Mesothelial cell of epicardium (in vitro differentiated cells): ENCODE data around the gene TALDO1. TPM values are rescaled to one million over a fixed set of nuclear protein-coding genes. Genes with fewer than 3 reads are reported as not detected.

Experiments used
- DNase-seq, 2 experiments: peaks; one replicate each; pipeline ENCODE4 v3.0.0; 2021; ENCODE audit warnings: low spot score in 2 of 2; ENCODE audit not compliant: unreplicated experiment in 2 of 2
- H3K27ac Mint-ChIP-seq: 2 replicates; pipeline ENCODE4 v1.8.0; 2021; ENCODE audit warnings: mixed read lengths
- H3K27me3 Mint-ChIP-seq: 2 replicates; pipeline ENCODE4 v1.8.0; 2021; ENCODE audit warnings: low read depth, mixed read lengths
- H3K36me3 Mint-ChIP-seq: 2 replicates; pipeline ENCODE4 v1.8.0; 2021; ENCODE audit warnings: mixed read lengths
- H3K4me1 Mint-ChIP-seq: 2 replicates; pipeline ENCODE4 v1.8.0; 2021; ENCODE audit warnings: mixed read lengths
- H3K4me3 Mint-ChIP-seq: 2 replicates; pipeline ENCODE4 v1.8.0; 2021; ENCODE audit warnings: mild to moderate bottlenecking, moderate library complexity, mixed read lengths
- H3K9me3 Mint-ChIP-seq: 2 replicates; pipeline ENCODE4 v1.8.0; 2021; ENCODE audit warnings: mixed read lengths
- total RNA-seq: library from RNA; stranded (reverse); gene quantifications from 3 replicates; pipeline ENCODE4 v1.2.1, GENCODE V29; 2021
- TF ChIP-seq, protein P1 (sequence below): fragments of 200-600 bp; sonication (generic); IDR thresholded peaks from one replicate; pipeline ENCODE4 v1.5.0; 2021; ENCODE audit warnings: antibody characterized with exemption; ENCODE audit not compliant: unreplicated experiment

TALDO1 gene
- total RNA-seq, 1 donor from 2014 or later, result 97.5 TPM

DNA sequence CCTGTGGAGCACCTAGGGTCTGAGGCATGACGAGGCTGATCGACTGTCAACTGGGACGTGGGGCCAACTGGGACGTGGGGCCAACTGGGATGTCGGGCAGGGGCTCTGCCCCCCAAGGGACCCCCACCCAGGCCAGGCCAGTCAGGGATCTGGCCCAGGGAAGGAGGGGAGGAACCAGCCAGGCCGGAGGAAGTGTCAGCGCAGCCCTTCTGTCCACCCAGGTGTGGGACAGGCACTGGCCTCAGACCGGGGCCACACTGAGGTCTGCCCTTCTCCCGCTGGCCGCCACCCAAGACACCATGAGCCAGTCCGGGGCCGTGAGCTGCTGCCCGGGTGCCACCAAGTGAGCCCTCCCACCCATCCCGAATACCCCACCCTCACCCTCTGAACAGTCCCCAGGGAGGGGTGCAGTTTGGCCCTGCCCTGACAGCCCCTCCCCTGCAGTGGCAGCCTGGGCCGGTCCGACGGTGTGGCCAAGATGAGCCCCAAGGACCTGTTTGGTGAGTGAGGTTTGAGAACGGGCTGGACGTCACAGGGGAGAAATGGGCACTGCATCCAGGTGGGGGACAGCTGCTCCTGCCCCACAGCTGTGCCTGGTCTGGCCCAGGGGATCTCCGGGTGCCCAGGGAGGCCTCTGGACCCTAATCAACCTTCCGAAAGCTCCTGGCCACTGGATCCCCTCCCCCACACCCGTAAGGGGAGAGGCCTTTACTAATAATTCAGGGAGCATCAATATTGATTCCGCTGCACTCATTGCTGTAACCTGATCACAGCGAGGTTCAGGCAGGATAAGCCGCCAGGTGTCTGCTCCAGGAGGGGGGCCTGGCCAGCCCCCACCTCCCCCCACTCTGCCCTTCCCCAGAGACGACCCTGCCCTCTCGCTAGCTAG, 37.9 kb upstream of the TALDO1 start:
- peaks cover 6% of the 10 kb centered on the region for H3K27me3 Mint-ChIP-seq
- H3K27ac Mint-ChIP-seq, result no peak overlapping the region
- peak in 1 of 2 experiments; percentile 36 for DNase-seq
- peaks cover 18% of the 10 kb centered on the region for H3K4me1 Mint-ChIP-seq
- H3K9me3 Mint-ChIP-seq, result no peaks in the 10 kb centered on the region
- H3K36me3 Mint-ChIP-seq, result peaks cover 2% of the 10 kb centered on the region
- no peak overlapping the region for H3K4me3 Mint-ChIP-seq
- TF ChIP-seq, protein P1, sequence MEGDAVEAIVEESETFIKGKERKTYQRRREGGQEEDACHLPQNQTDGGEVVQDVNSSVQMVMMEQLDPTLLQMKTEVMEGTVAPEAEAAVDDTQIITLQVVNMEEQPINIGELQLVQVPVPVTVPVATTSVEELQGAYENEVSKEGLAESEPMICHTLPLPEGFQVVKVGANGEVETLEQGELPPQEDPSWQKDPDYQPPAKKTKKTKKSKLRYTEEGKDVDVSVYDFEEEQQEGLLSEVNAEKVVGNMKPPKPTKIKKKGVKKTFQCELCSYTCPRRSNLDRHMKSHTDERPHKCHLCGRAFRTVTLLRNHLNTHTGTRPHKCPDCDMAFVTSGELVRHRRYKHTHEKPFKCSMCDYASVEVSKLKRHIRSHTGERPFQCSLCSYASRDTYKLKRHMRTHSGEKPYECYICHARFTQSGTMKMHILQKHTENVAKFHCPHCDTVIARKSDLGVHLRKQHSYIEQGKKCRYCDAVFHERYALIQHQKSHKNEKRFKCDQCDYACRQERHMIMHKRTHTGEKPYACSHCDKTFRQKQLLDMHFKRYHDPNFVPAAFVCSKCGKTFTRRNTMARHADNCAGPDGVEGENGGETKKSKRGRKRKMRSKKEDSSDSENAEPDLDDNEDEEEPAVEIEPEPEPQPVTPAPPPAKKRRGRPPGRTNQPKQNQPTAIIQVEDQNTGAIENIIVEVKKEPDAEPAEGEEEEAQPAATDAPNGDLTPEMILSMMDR, result no peak

DNA sequence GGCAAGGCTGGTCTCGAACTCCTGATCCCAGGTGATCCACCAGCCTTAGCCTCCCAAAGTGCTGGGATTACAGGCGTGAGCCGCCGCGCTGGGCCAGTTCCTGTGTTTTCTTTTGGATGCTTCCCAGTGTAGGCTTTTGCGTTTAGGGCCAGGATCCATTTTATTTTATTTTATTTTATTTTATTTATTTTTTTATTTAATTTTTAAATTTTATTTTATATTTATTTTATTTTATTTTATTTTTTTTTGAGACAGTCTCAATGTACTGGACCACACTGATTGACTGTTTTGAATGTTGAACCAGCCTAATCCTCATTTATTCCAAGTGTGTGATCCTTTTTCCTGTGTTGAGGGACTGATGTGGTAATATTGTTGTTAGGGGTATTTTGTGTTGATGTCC, 32.8 kb upstream of the TALDO1 start:
- no peak for DNase-seq
- Mint-ChIP-seq H3K9me3 (peaks cover 8% of the 10 kb centered on the region), H3K27ac (no peak overlapping the region), H3K4me3 (no peak overlapping the region), H3K27me3 (peaks cover 3% of the 10 kb centered on the region), H3K4me1 (peaks cover 3% of the 10 kb centered on the region), H3K36me3 (peaks cover 16% of the 10 kb centered on the region)
- TF ChIP-seq, protein P1, result no peak

DNA sequence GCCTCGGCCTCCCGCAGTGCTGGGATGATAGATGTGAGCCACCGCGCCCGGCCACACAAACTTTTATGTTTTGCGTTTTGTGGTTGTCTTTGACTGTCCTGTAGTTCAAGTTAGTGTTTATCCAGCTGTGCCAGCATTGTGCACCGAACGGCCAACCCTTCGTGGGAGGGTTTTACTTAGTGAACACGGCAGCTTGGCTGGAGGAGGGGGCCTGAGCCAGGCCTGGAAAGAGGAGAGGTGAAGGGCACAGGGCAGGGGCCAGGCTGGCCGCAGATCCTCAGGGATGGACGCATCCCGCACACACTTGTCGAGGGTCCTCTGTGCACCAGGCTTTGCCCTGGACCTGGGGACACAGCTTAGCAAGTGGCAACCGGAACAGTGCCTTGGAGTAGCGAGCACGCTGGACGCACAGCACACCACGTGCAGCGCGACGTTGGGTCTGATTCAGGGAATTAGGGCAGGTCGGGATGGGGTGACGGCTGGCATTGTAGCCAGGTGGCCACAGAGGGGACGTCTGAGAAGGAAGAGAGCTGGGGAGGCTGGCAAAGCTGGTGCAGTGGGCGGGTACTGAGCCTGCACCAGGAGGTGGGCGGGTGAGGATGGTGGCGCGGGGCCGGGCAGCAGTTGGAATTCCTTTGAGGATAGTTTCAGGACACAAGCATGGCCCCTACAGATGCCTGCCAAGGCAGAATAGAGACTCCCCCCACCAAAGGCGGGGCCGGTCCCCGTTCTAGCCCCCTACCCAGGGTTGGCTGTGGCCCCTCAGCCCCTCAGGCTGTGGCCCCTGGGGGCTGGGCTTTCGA, 27.8 kb upstream of the TALDO1 start:
- H3K9me3 Mint-ChIP-seq, result peaks cover 8% of the 10 kb centered on the region
- TF ChIP-seq, protein P1, result no peak
- no peak for DNase-seq
- H3K27me3 Mint-ChIP-seq, result peaks cover 22% of the 10 kb centered on the region
- H3K4me3 Mint-ChIP-seq, result no peak overlapping the region
- H3K27ac Mint-ChIP-seq, result no peak overlapping the region
- no peaks in the 10 kb centered on the region for H3K4me1 Mint-ChIP-seq
- H3K36me3 Mint-ChIP-seq, result peaks cover 23% of the 10 kb centered on the region

DNA sequence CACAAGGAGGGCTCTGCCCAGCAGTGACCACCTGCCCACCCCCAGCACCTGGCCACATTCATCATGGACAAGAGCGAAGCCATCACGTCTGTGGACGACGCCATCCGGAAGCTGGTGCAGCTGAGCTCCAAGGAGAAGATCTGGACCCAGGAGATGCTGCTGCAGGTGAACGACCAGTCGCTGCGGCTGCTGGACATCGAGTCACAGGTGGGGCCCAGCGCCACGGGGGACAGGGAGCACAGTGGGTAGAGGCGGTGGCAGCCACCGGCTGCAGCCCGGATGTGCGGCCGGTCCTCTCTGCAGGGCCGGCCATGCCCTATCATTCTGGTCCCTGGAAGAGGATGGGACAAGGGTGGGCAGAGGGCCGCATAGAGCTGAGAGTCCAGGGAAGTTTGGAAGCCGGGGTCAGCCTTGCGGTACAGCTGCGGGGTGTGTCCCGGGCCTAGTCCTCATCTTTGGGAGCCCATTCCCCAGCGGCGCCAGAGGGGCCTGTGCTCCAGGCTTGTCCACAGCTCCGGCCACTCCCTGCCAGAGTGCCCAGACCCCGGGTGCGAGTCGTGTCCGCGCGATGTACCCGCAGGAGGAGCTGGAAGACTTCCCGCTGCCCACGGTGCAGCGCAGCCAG, 27.1 kb upstream of the TALDO1 start:
- TF ChIP-seq, protein P1, result no peak
- Mint-ChIP-seq H3K36me3 (peaks cover 20% of the 10 kb centered on the region), H3K4me1 (no peaks in the 10 kb centered on the region), H3K27ac (no peak overlapping the region), H3K4me3 (no peak overlapping the region), H3K9me3 (peaks cover 3% of the 10 kb centered on the region), H3K27me3 (peaks cover 28% of the 10 kb centered on the region)
- DNase-seq, result no peak

DNA sequence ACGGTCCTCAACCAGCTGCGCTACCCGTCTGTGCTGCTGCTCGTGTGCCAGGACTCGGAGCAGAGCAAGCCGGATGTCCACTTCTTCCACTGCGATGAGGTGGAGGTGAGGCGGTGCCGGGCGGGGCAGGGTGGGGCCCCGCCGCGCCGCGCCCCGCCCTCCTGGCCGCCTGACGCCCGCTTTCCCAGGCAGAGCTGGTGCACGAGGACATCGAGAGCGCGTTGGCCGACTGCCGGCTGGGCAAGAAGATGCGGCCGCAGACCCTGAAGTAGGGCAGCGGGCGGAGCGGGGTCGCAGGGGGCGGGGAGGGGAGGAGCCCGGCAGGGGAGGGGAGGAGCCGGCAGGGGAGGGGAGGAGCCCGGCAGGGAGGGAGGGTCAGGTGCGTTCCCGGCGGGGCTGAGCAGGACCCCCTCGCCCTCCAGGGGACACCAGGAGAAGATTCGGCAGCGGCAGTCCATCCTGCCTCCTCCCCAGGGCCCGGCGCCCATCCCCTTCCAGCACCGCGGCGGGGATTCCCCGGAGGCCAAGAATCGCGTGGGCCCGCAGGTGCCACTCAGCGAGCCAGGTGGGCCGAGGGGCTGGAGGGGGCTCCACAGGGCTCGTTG, 26.5 kb upstream of the TALDO1 start:
- TF ChIP-seq, protein P1, result no peak

More for the DNA sequence above, 26.5 kb upstream of the TALDO1 start:
- Mint-ChIP-seq H3K4me1 (no peaks in the 10 kb centered on the region), H3K36me3 (peaks cover 17% of the 10 kb centered on the region), H3K27me3 (peaks cover 31% of the 10 kb centered on the region), H3K4me3 (no peak overlapping the region), H3K9me3 (no peaks in the 10 kb centered on the region), H3K27ac (no peak overlapping the region)
- no peak for DNase-seq
